Parathyroid adenoma (tissue), 2 donors: ENCODE results near the gene TSPYL4.
A peak's percentile ranks its signal among the peaks of the same experiment; 100 is the strongest.
"Not testable (repeated sequence)": the region's sequence is repeated elsewhere in the genome, so short reads cannot be mapped to it uniquely, and the experiment has no call there.

ENCODE experiments used
- H2AFZ ChIP-seq: fragments of 300-600 bp; sonication (generic); one replicate; pipeline ENCODE4 v1.7.0; 2017; ENCODE audit warnings: antibody characterized with exemption, mild to moderate bottlenecking
- H3K27ac ChIP-seq: fragments of 300-600 bp; sonication (generic); one replicate; pipeline ENCODE4 v1.7.0; 2017
- H3K27me3 ChIP-seq: fragments of 300-600 bp; sonication (generic); one replicate; pipeline ENCODE4 v1.7.0; 2017; ENCODE audit warnings: low read length; ENCODE audit not compliant: control insufficient read depth, insufficient read depth
- H3K36me3 ChIP-seq: fragments of 300-600 bp; sonication (generic); one replicate; pipeline ENCODE4 v1.7.0; 2017; ENCODE audit warnings: low read length; ENCODE audit not compliant: control insufficient read depth, insufficient read depth
- H3K4me1 ChIP-seq: fragments of 300-600 bp; sonication (generic); one replicate; pipeline ENCODE4 v1.7.0; 2017; ENCODE audit warnings: control low read depth
- H3K4me2 ChIP-seq: fragments of 300-600 bp; sonication (generic); one replicate; pipeline ENCODE4 v1.7.0; 2017; ENCODE audit warnings: low read length
- H3K4me3 ChIP-seq: fragments of 300-600 bp; sonication (generic); one replicate; pipeline ENCODE4 v1.7.0; 2017; ENCODE audit warnings: low read depth, low read length
- H3K79me2 ChIP-seq: fragments of 300-600 bp; sonication (generic); one replicate; pipeline ENCODE4 v1.7.0; 2017; ENCODE audit warnings: control low read depth
- H3K9ac ChIP-seq: fragments of 300-600 bp; sonication (generic); one replicate; pipeline ENCODE4 v1.7.0; 2017; ENCODE audit warnings: mild to moderate bottlenecking
- H3K9me3 ChIP-seq: fragments of 300-600 bp; sonication (generic); one replicate; pipeline ENCODE4 v1.7.0; 2017; ENCODE audit warnings: low read length; ENCODE audit not compliant: control insufficient read depth
- TF ChIP-seq, protein P1 (sequence below): fragments of 300-600 bp; sonication (generic); IDR thresholded peaks from one replicate; pipeline ENCODE4 v1.7.0; 2017; ENCODE audit warnings: antibody characterized with exemption, mild to moderate bottlenecking
- donor health status: primary hyperparathyroidism.

TSPYL4 gene

GRCh38 chr6:116286773-116287358 is 33.0 kb upstream of the TSPYL4 start:
- no peaks in the 10 kb centered on the region for H3K4me1 ChIP-seq
- no peaks in the 10 kb centered on the region for H3K36me3 ChIP-seq
- no peak overlapping the region for H3K9ac ChIP-seq
- no peaks in the 10 kb centered on the region for H3K9me3 ChIP-seq
- TF ChIP-seq, protein P1, sequence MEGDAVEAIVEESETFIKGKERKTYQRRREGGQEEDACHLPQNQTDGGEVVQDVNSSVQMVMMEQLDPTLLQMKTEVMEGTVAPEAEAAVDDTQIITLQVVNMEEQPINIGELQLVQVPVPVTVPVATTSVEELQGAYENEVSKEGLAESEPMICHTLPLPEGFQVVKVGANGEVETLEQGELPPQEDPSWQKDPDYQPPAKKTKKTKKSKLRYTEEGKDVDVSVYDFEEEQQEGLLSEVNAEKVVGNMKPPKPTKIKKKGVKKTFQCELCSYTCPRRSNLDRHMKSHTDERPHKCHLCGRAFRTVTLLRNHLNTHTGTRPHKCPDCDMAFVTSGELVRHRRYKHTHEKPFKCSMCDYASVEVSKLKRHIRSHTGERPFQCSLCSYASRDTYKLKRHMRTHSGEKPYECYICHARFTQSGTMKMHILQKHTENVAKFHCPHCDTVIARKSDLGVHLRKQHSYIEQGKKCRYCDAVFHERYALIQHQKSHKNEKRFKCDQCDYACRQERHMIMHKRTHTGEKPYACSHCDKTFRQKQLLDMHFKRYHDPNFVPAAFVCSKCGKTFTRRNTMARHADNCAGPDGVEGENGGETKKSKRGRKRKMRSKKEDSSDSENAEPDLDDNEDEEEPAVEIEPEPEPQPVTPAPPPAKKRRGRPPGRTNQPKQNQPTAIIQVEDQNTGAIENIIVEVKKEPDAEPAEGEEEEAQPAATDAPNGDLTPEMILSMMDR = no peak
- peaks cover 5% of the 10 kb centered on the region for H3K79me2 ChIP-seq
- H3K27me3 ChIP-seq = no peaks in the 10 kb centered on the region
- no peak overlapping the region for H3K27ac ChIP-seq
- H3K4me2 ChIP-seq = no peak overlapping the region
- H3K4me3 ChIP-seq = no peak overlapping the region
- no peak overlapping the region for H2AFZ ChIP-seq

DNA sequence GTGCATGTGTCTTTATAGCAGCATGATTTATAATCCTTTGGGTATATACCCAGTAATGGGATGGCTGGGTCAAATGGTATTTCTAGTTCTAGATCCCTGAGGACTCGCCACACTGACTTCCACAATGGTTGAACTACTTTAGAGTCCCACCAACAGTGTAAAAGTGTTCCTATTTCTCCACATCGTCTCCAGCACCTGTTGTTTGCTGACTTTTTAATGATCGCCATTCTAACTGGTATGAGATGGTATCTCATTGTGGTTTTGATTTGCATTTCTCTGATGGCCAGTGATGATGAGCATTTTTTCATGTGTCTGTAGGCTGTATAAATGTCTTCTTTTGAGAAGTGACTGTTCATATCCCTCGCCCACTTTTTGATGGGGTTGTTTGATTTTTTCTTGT is 31.1 kb upstream of the TSPYL4 start:
- H3K9me3 ChIP-seq, H2AFZ ChIP-seq, H3K27me3 ChIP-seq, H3K36me3 ChIP-seq, H3K27ac ChIP-seq, H3K9ac ChIP-seq, H3K4me2 ChIP-seq, H3K4me3 ChIP-seq: not testable (repeated sequence)
- peaks cover 15% of the 10 kb centered on the region for H3K79me2 ChIP-seq
- peaks cover 14% of the 10 kb centered on the region for H3K4me1 ChIP-seq

- Histone ChIP-seq H3K4me2 (no peak overlapping the region), H2AFZ (no peak overlapping the region), H3K9me3 (no peaks in the 10 kb centered on the region), H3K4me1 (peaks cover 14% of the 10 kb centered on the region), H3K36me3 (no peaks in the 10 kb centered on the region), H3K27ac (no peak overlapping the region), H3K79me2 (peaks cover 21% of the 10 kb centered on the region), H3K4me3 (no peak overlapping the region), H3K27me3 (no peaks in the 10 kb centered on the region), H3K9ac (no peak overlapping the region)
- TF ChIP-seq, protein P1 = no peak
Observed at GRCh38 chr6:116283191-116283590, 29.3 kb upstream of the TSPYL4 start.

DNA sequence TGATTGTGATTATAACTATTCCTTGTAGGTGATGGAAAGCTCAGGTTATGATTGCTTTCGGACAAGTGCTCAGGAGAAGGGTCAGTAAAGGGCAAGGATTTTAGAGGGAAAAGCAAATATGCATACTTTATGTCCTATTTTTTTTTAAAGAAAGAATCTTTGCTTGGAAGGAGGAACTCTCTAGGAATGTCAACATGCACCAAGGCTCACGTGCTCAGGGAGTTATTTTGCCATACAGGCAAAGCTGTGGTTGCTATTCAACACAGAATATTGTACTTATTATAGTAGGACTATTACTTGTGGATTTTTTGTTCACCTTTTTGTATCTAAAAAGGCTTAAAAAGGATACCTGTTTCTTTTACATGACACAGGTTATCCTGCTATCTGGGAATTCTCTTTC is 28.8 kb upstream of the TSPYL4 start:
- Histone ChIP-seq H3K4me2 (no peak overlapping the region), H3K4me3 (no peak overlapping the region), H2AFZ (no peak overlapping the region), H3K27me3 (no peaks in the 10 kb centered on the region), H3K79me2 (peaks cover 25% of the 10 kb centered on the region), H3K27ac (no peak overlapping the region), H3K9me3 (no peaks in the 10 kb centered on the region), H3K9ac (no peak overlapping the region), H3K4me1 (peaks cover 14% of the 10 kb centered on the region), H3K36me3 (no peaks in the 10 kb centered on the region)
- TF ChIP-seq, protein P1 = no peak

DNA sequence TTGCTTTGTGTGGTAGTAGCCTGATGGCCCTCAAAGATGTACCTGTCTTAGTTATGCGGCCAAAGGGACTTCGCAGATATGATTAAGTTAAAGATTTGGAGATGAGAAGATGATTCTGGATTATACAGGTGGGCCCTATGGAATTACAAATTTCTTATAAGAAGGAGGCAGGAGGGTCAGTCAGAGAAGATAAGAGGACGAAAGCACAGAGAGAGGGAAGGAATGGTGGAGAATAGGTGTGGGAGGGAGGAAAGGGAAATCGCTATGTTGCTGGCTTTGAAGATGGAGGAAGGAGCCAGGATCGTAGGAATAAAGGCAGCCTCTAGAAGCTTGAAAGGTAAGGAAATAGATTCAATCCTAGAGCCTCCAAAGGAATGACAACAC is 27.1 kb upstream of the TSPYL4 start:
- Histone ChIP-seq H3K4me2 (peak overlapping the region; percentile 94), H3K4me3 (peak overlapping the region; percentile 96), H3K4me1 (peaks cover 17% of the 10 kb centered on the region), H3K36me3 (no peaks in the 10 kb centered on the region), H3K9me3 (no peaks in the 10 kb centered on the region), H2AFZ (peak overlapping the region; percentile 91), H3K79me2 (peaks cover 32% of the 10 kb centered on the region), H3K9ac (no peak overlapping the region), H3K27me3 (no peaks in the 10 kb centered on the region), H3K27ac (peak overlapping the region; percentile 99)
- TF ChIP-seq, protein P1 = no peak
